Right renal cortex interstitium (tissue), 3 donors: ENCODE results near the gene USP32. TPM values are rescaled to one million over a fixed set of nuclear protein-coding genes. Genes with fewer than 3 reads are reported as not detected.

ENCODE experiments used
- DNase-seq, 3 donors: peaks; one replicate each; pipeline ENCODE4 v3.0.0-alpha.2; 2013; ENCODE audit warnings: low read depth in 3 of 3, low spot score in 2 of 3
- polyA plus RNA-seq, 3 donors: library from polyadenylated mRNA; unstranded; fragments of 120-200 nt; gene quantifications; one replicate each; pipeline ENCODE4 v1.2.1, GENCODE V29; 2013; ENCODE audit not compliant: insufficient read length in 3 of 3

The USP32 gene
- polyA plus RNA-seq, 3 donors: 44.0 to 45.9 (median 45.6) TPM

DNA sequence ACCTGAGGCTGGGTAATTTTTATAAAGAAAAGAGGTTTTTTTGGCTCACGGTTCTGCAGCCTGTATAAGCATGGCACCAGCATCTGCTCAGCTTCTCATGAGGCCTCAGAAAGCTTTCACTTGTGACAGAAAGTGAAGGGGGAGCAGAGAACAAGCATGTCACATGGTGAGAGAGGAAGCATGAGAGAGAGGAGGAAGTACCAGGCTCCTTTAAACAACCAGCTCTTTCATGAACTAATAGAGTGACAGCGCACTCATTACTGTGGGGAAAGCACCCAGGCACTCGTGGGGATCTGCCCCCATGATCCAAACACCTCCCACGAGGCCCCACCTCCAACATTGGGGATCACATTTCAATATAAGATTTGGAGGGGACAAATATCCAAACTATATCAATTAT is 86.8 kb downstream of the USP32 start:
- DNase-seq: no peak

DNA sequence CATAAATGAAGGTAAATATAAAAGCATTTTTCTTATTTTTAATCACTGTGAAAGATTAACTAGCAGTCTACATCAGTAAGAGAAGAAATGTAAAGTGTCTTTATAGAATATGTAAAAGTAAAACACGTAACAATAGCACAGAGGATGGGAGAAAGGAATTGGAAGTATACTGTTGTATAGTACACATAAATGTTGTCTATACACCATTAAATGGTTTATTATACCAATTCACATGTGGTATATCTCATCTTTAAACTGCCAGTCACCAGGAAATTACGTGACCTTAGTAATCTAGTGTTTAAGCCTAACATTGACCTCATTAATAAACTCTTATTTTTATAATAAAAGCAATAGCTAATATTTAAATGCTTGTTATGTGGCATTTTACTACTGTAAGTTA is 87.4 kb downstream of the USP32 start:
- no peak for DNase-seq

DNA sequence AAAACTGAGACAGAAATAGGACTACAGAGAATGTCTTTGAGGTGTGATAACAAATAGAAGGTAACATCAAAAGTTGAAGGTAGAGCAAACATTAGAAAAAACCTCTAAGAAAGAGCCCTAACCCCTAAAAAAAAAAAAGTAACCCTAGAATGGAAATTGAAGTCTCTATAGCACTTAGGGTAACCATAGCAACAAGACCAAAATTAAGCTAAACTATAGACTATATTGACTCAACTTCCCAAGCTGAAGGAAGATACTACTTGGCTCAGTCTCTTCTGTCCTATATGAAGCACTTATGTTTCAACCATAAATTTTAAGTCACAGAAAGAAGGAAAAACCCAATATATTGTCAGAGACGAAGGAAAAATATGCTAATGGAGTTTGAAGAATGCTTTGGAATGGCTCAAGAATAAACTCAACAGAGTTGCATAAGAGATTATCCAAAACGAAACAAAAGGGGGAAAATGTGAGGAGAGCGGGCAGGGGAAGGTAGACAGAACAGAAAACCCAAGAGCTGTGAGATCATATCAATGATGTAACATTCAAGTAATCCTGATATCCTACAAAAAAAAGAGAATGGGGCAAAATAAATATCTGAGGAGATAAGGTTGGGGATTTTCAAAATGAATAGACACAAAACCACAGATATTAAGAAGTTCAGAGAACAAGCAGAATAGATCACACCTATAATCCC is 88.4 kb downstream of the USP32 start:
- no peak for DNase-seq

DNA sequence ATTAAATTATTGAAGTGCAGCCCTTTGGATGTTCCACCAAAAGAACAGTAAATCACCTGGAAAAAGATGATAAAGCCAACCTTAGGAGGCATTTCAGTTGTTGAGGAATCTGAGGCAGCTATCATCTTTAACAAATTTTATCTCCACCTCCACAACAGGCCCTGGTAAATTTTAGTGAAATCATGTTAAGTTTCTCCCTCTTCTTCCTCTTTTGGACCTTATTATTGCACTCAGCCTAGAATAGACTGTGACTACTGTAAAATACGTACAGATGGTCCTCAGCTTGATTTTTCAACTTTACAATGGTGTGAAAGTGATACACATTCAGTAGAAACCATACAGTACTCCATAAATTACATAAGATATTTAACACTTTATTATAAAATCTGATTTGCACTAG is 90.3 kb downstream of the USP32 start:
- DNase-seq: no peak

DNA sequence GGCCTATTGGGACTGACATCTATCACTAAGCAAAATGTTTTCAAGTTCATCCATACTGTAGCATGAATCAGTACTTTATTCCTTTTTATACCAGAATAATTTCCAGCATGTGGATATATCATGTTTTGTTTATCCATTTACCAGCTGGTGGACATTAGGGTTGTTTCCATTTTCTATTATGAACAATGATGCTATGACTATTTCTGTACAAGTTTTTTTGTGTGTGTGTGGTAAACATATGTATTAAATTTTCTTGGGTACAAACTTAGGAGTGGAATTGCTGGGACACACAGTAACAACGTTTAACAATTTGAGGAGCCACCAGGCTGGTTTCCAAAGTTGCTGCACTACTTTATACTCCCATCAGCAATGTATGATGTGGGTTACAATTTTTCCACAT is 91.0 kb downstream of the USP32 start:
- DNase-seq: no peak

DNA sequence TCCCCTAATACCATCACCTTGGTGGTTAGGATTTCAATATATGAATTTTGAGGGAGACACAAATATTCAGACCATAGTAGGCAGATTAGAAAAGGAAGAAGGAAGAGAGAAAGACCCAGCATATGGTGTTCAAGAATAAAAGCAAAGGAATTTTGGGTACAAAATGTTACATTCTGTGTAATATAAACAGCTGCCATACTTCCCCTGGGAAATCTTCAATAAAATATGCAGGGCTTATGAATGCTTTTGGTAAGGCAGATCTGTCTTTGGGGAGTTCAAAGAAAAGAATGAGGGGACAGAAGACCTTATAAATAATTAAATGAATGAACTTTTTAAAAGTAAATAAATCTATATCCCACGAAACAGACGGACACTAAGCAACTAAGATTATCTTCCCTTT is 91.9 kb downstream of the USP32 start:
- DNase-seq: no peak

DNA sequence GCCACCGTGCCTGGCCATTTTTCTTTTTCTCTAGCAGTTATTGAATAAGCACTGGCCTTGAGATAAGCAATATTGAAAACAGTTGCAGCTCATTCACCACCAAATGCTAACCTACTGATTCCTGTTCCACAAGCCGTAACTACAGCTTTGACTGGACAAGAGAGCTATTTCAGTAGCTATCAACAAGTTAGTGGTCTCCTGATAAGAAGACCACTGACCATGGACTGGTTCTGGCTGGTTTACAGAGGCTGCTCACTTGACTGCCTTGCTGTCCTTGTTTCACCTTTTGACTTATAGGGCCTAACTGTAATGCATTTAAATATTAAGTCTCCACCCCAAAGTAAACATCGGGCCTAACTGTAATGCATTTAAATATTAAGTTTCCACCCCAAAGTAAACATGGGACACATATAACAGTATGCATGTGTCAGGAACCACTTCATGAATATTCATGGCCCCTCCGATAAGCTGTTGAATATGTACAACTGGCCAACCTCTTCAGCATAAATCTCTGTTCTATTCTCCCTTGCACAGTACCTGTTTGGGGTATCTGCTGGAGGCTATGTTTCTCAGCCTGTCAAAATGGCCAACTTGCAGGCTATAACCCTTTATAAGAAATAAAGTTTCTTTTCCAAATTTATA is 94.1 kb downstream of the USP32 start:
- DNase-seq: no peak

DNA sequence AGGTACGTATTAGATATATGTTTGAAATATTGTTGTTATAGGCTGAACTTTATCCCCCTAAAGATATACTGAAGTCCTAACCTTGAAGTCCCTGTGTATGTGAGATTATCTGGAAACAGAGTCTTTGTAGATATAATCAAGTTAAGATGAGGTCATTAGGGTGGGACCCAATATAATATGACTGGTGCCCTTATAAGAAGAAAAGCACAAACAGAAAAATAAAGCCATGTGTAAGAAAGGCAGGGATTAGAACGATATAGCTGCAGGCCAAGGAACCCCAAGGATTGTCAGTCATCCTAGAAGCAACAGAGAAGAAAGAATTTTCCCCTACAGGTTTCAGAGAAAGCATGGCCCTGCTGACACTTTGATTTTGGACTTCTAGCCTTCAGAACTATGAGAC is 95.8 kb downstream of the USP32 start:
- DNase-seq: no peak

DNA sequence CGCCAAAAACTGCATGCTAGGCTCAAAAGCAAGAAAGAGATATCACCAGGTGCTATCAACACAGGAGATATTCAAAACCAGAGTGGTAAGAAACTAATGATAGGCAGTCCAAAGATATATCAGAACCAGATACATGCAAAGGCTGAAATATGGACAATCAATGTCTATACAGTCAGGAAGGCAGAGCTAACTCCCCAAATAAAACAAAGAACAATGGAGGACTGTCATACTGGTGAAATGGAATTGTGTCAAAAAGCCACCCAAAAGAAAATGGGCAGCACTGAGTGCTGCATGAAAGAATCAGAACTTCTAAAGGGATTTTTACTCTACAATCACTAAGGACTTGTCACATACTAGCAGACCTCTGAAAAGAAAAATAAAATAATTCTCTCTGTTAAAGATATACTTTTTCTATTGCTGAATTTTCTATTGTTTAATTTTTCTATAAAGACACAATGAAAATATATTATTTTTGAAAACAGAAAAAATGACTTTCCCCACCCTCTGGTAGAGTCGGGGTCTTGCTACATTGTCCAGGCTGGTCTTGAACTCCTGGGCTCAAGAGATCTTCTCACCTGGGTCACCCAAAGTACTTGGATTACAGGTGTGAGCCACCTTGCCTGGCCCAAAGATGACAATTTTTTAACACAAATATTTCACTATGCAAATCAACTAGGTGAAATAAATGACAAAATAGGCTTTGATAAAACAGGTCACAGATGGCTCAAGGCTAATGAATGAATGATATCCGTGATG is 98.2 kb downstream of the USP32 start:
- DNase-seq: no peak

DNA sequence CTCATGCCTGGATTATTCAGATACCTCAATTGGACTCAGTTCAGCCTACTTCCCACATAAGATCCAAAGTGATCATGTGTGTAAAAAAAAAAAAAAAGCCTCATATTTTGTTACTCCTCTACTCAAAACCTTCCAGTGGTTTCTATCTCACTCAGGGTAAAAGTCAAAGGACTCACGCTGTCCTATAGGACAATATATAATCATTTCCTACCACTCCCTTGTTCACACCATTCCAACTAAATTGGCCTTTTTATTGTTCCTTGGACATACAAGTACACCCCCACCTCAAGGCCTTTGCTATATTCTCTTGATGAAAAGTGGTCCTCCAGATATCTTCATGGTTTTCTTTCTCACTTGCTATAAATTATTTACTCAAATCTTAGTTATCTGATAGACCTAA is 99.2 kb downstream of the USP32 start:
- DNase-seq: no peak

DNA sequence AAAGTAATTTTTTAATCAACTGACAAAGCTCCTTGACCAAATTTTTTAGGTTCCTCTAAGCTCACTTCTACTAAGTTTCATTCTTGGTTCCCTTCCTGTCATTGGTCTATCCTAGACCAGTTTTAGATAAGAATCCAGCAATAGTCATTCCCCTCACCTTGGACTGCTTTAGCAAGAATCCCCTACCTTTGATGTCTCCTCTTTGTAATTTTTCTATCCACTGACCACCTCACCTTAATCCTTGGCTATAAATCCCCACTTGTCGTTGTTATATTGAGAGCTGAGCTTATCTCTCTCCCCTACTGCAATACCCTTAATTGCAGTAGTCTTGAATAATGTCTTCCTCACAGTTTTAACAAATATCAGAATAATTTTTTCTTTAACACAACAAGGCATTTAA is 107.2 kb downstream of the USP32 start:
- no peak for DNase-seq

DNA sequence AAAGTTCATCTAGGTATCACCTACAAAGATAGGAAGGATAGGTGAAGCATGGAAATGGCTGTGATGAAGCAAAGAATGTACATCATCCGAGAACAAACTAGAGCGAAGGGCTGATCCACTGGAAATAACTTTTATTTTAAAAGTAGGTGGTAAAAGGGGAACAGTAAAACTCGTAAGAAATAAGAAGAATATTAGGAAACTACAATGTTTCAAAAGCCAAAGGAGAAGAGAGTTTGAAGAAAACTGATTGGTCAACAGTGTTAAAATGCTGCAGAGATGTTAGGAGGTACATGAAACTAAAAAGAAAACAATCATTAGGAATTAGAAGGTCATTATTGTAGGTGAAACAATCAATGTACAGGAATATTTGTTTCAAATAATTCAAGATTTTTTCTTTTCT is 108.1 kb downstream of the USP32 start:
- no peak for DNase-seq

DNA sequence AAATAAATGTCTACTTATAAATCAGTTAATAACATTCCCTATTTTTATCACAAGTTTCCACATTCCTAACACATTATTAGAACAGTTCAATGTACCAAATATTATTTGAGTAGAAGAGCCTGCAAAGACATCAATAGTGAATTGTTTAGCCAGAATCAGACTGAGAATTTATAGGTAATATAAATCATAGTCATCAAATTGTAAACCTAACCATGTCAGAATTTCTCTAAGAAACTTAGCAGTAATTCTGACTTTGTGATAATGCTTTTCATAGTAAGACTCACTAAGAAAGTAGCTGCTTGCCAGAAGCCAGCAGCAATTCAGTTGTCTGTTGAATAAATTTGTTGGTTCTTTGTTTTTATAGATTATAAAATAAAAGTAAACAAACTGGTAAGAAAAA is 111.3 kb downstream of the USP32 start:
- DNase-seq: no peak

DNA sequence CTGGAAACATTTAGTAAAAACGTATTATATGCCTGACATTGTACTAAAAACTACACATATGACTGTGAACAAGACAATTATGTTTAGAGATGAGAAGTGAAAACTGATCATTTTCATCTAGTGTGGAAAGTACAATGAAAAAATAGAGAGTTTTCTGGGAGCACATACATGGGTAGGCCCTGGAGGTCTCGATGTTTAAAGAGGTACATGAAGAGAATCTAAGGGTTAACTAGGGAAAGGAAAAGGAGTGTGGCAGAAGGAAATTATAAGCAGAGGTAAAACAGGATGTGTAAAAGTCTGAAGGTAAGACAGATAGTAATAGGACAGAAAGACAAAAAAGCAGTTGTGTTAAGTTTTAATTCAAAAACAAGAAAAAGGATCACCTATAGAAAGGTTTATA is 113.7 kb downstream of the USP32 start:
- DNase-seq: no peak

DNA sequence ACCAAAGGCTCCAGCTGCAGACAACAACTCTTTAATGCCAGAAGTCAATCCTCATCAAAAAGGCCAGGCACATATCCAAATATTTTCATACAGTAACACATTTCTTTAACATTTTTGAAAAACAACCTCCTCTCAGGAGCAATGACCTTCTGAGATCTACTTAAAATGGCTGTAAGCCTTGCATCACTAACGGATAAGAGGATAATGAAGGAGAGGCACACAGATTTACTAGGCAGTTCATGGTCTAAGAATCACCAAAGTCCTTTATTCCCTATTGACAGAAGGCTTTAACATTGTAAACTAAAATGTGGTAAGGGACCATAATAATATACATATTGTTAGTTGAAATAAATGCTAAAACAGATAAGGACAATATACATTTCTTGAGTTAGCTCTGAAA is 114.7 kb downstream of the USP32 start:
- no peak for DNase-seq

DNA sequence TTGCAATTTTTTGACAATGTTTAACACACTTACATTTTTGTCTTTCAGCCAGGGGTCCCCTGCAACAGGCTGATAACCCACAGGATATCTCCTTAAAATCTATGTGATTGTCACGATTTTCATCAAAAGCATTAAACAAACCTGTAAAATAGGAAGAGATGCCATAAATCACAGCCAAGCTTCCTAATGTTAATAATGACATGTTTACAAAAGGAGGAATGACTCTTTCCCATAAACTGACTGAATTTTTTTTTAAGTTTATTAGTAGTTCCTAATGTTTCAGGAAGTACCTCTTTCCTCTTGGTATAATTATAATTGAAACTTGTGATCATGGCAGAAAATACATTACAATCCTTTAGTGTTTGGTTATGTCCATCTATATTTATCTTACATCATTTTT is 122.5 kb downstream of the USP32 start:
- no peak for DNase-seq

DNA sequence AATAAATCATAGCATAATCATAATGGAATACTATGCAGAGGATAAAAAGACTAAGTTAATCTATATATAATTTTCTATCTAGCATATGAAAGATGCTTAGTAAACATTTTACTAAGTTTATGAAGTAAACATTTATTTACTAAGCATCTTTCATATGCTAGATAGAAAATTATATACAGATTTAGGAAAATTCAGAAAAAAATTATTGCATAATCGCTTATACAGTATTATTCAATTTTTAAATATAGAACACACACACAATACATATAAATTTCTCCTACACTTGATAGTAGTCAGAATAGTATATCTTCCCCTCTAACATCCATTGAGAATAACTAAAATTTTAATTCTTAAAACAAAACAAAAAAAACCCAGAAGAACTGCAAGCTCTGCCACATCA is 131.4 kb downstream of the USP32 start:
- no peak for DNase-seq

DNA sequence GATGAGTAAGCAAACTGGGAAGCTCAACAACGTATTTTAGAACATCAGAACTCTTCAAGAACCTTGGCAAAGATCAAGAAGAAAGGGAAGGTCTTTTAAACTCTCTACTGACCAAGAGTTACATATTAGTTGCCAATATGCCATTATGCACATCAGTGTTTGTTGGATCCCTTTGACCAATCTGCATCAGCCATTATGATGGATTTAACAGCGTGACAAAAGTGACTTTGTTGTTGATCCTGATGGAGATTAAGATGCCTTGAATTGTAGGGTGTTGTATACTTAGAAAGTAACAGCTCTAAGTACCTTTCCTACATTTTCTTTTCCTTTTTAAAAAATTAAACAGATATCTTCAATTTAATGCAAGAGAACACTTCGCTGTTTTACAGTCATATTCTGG is 133.6 kb downstream of the USP32 start:
- no peak for DNase-seq

DNA sequence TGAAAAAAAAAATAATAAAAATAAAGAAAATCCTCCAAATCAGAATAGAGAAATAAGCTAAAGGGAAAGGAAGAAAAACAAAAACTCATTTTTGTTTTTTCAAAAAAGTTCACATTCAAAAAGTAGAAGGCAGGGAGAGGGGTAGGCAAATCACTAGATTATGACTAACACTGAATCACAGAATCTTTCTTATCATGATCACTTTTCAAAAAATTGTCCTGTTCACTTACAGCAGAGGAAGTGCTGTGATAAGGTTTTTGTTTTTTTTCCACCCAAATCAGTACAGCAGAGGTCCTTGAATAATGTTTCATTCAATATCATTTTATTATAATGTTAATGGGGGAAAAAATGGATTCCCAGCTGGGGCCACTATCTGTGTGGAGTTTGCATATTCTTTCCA is 135.8 kb downstream of the USP32 start:
- DNase-seq: no peak

DNA sequence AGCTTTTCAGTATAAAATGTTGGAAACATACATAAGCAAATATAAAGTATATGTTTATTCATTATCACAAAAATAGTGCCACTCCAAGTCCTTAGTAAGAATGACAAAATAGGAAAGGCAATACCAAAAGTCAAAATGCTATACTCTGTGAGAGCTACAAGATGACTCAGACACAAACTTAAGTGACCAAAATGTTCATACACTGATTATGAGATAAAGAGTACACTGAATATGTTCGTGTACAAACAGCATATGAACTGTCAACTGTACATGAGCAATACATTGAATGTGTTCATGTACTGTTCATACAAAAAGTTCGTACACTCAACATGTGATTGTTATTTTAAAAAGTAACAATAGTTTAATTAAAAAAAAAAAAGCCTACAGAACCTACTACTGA is 138.9 kb downstream of the USP32 start:
- DNase-seq: no peak

DNA sequence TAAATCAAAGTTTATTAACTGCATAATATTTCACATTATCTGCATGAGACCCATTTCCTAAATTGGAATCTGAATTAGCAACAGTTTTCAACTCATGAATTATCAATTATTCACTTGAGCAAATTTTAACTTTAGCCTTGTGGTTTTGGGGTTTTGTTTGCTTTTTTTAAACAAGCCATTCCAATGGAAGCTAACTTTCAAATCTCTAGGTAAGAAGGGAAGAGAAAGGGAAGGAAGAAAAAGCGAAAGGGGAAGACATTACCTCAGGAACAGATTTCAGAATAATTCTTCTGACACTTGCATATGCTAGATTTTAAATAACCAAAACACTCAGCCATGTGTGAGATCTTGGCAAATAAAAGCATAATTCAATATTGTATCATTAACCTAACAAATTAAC is 139.5 kb downstream of the USP32 start:
- no peak for DNase-seq

DNA sequence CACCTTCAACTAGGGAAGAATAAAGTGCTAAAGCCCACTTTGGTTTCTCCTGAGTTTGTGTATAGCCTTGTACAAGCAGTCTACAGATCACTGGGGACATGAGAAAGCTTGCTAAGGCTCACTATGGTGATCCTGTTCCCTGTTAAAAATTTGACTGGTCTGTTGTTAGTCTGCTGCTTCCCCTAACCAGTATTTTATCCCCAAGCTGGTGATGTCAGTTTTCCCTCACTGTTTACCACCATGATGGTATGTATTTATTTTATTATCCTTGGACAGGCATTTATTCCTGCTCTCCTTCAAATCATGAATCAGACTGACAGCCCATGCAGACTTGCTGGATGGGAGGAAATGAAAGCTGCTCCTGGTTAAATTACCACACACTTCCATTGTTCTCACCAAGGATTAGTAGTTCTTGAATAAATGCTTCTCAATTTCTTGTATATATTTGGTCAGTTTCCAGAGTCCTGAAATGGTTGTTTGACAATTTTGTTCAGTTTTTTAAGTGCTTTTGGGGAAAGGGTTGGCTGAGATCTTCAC is 142.6 kb downstream of the USP32 start:
- no peak for DNase-seq
